K562 (cell line): ENCODE data around the gene TMEM217. TPM values are rescaled to one million over a fixed set of nuclear protein-coding genes. Genes with fewer than 3 reads are reported as not detected.

Experiments
- ATAC-seq: fragments of 200-7000 bp; cut with Tn5 transposase; 3 replicates; pipeline ENCODE4 v1.9.1; 2020; ENCODE audit warnings: moderate library complexity
- BruUV-seq: library from RNA; stranded (reverse); fragments of 400-500 nt; replicated peaks from 2 replicates; lab custom pipeline; 2021; lab: Mats Ljungman, UMichigan
- CTCF ChIA-PET: fragments of 300-600 bp; formaldehyde crosslinking; extraction: SDS; loops from one replicate; lab custom pipeline; 2021; ENCODE audit warnings: low intra/inter-chr PET ratio; lab: Yijun Ruan, JAX
- POLR2A ChIA-PET: fragments of 300-600, 350-650 bp; sonication (Branson Sonifier 250); formaldehyde crosslinking; extraction: SDS; loops from one replicate; lab custom pipeline; 2021; ENCODE audit warnings: antibody characterized with exemption, inconsistent platforms; lab: Yijun Ruan, JAX
- DNase-seq, 4 experiments: peaks; one replicate each; pipeline versions ENCODE4 v3.0.0 to v3.0.0-alpha.2; 2011 to 2018; ENCODE audit warnings: low spot score in 3 of 4, mixed read lengths in 3 of 4; ENCODE audit errors: extremely low read depth in 1 of 4
- FAIRE-seq: peaks from 2 replicates; lab custom pipeline; 2011; peaks lifted over from hg19 to GRCh38; lab: Jason Lieb, UNC
- H2AFZ ChIP-seq: 2 replicates; pipeline ENCODE4 v1.6.0; 2011; ENCODE audit warnings: low read depth, low read length, control low read depth, inconsistent platforms
- H3K27ac ChIP-seq: fragments of 200-600 bp; 3 replicates; pipeline ENCODE4 v1.8.0; 2011; ENCODE audit warnings: low read depth, mild to moderate bottlenecking, control low read depth, inconsistent platforms, low read length, moderate library complexity, mixed read lengths; ENCODE audit errors: extremely low read depth
- H3K27me3 ChIP-seq, 2 experiments: fragments of 300-600 bp in 1 of 2; 2 replicates in 1 of 2; 3 replicates in 1 of 2; pipeline versions ENCODE4 v1.6.0 to v1.8.0; 2011; ENCODE audit warnings: inconsistent platforms in 2 of 2, low read length in 2 of 2, mild to moderate bottlenecking in 1 of 2, mixed read lengths in 1 of 2, moderate library complexity in 1 of 2; ENCODE audit not compliant: control insufficient read depth in 2 of 2, insufficient read depth in 2 of 2
- H3K36me3 ChIP-seq: fragments of 300-600 bp; 3 replicates; pipeline ENCODE4 v1.8.0; 2011; ENCODE audit warnings: mild to moderate bottlenecking, low read length, inconsistent platforms; ENCODE audit not compliant: control insufficient read depth, insufficient read depth
- H3K4me1 ChIP-seq, 2 experiments: fragments of 200-600 bp in 1 of 2; replicated peaks in 1 of 2; 2 replicates in 1 of 2; 3 replicates in 1 of 2; pipeline versions ENCODE4 v1.5.1 to v1.8.0; 2011; ENCODE audit warnings: inconsistent platforms in 2 of 2, low read length in 2 of 2, mild to moderate bottlenecking in 1 of 2, mixed read lengths in 1 of 2, moderate library complexity in 1 of 2; ENCODE audit not compliant: control insufficient read depth in 2 of 2, insufficient read depth in 2 of 2
- H3K4me2 ChIP-seq: 2 replicates; pipeline ENCODE4 v1.6.1; 2011; ENCODE audit warnings: low read length, control low read depth, inconsistent platforms, mixed read lengths; ENCODE audit not compliant: insufficient read depth
- H3K4me3 ChIP-seq: fragments of 200-600 bp; sonication (generic), shearing (Covaris generic); 2 replicates; pipeline ENCODE4 v1.5.1; 2016; ENCODE audit warnings: control low read depth, inconsistent platforms
- H3K79me2 ChIP-seq: fragments of 200-600 bp; 3 replicates; pipeline ENCODE4 v1.8.0; 2011; ENCODE audit warnings: low read length, inconsistent platforms; ENCODE audit not compliant: control insufficient read depth, insufficient read depth
- H3K9ac ChIP-seq, 2 experiments: 2 replicates each; pipeline versions ENCODE4 v1.6.0 to v1.6.1; 2011; ENCODE audit warnings: low read depth in 2 of 2, low read length in 2 of 2, control low read depth in 1 of 2, inconsistent platforms in 1 of 2, mild to moderate bottlenecking in 1 of 2, mixed read lengths in 1 of 2; ENCODE audit not compliant: insufficient read depth in 1 of 2
- H3K9me1 ChIP-seq: one replicate; pipeline ENCODE4 v1.6.0; 2011; ENCODE audit warnings: inconsistent platforms, mild to moderate bottlenecking, low read length, moderate library complexity; ENCODE audit not compliant: control insufficient read depth, insufficient read depth
- H3K9me3 ChIP-seq: replicated peaks from 2 replicates; pipeline ENCODE4 v1.5.1; 2011; ENCODE audit warnings: low read depth, low read length, inconsistent platforms; ENCODE audit not compliant: control insufficient read depth, insufficient read depth
- H4K20me1 ChIP-seq: replicated peaks from 2 replicates; pipeline ENCODE4 v1.6.1; 2011; ENCODE audit warnings: low read length, inconsistent platforms, mixed read lengths; ENCODE audit not compliant: control insufficient read depth, insufficient read depth
- EGR1 ChIP-seq: fragments of 450-650 bp; conservative IDR thresholded peaks from 2 replicates; pipeline ENCODE4 v1.6.1; 2017; ENCODE audit warnings: mild to moderate bottlenecking
- ELF4 ChIP-seq: fragments of 450-650 bp; formaldehyde crosslinking; IDR thresholded peaks from 2 replicates; pipeline ENCODE4 v1.4.0; 2022; ENCODE audit warnings: missing genetic modification characterization
- ETV5 ChIP-seq: sonication (generic); formaldehyde crosslinking; IDR thresholded peaks from 2 replicates; pipeline ENCODE4 v1.4.0; 2020; ENCODE audit warnings: low read depth, mild to moderate bottlenecking, missing genetic modification reagents
- FUS ChIP-seq: fragments of 200-400 bp; formaldehyde crosslinking; optimal IDR thresholded peaks from 2 replicates; pipeline ENCODE3; 2017; ENCODE audit warnings: low read depth, low read length
- NFIX ChIP-seq: fragments of 250-450 bp; sonication (Bioruptor Pico); IDR thresholded peaks from 2 replicates; pipeline ENCODE4 v1.4.0; 2020; ENCODE audit warnings: low read depth, mild to moderate bottlenecking, moderate library complexity
- PHTF2 ChIP-seq: fragments of 250-450 bp; sonication (Bioruptor Pico); IDR thresholded peaks from 2 replicates; pipeline ENCODE4 v1.5.0; 2021; ENCODE audit warnings: mild to moderate bottlenecking
- RFX7 ChIP-seq: fragments of 250-450 bp; sonication (Bioruptor Pico); IDR thresholded peaks from 2 replicates; pipeline ENCODE4 v1.5.1; 2021; ENCODE audit warnings: mild to moderate bottlenecking
- SIRT6 ChIP-seq: IDR thresholded peaks from one replicate; pipeline ENCODE4 v1.6.1; 2012; ENCODE audit warnings: low read depth, mild to moderate bottlenecking, control low read depth, inconsistent platforms, low read length, moderate library complexity
- SUPT5H ChIP-seq: fragments of 450-650 bp; IDR thresholded peaks from 2 replicates; pipeline ENCODE4 v1.6.1; 2016
- TCF7L2 ChIP-seq: fragments of 150-350 bp; IDR thresholded peaks from 2 replicates; pipeline ENCODE4 v1.6.1; 2016; ENCODE audit warnings: low read depth, mild to moderate bottlenecking, low read length, moderate library complexity
- TEAD1 ChIP-seq, 2 experiments: fragments of 450-650 bp in 1 of 2; sonication (generic) in 1 of 2; formaldehyde crosslinking; IDR thresholded peaks; 2 replicates each; pipeline versions ENCODE4 v1.4.0 to v1.8.0; 2020 to 2022; ENCODE audit warnings: mild to moderate bottlenecking in 2 of 2, missing genetic modification reagents in 1 of 2
- ZBED1 ChIP-seq: IDR thresholded peaks from 2 replicates; pipeline ENCODE4 v1.6.1; 2014
- ZEB2 ChIP-seq: fragments of 450-650 bp; IDR thresholded peaks from 2 replicates; pipeline ENCODE4 v1.6.1; 2016
- ZFX ChIP-seq: sonication (generic); formaldehyde crosslinking; IDR thresholded peaks from 2 replicates; pipeline ENCODE4 v1.8.0; 2022; ENCODE audit warnings: mild to moderate bottlenecking, missing genetic modification reagents, moderate library complexity
- ZNF165 ChIP-seq: fragments of 250-450 bp; sonication (Bioruptor Pico); IDR thresholded peaks from 2 replicates; pipeline ENCODE4 v1.4.0; 2020; ENCODE audit warnings: borderline replicate concordance
- ZNF175 ChIP-seq: fragments of 200-800 bp; sonication (Bioruptor generic); IDR thresholded peaks from 2 replicates; pipeline ENCODE4 v1.6.1; 2016; ENCODE audit warnings: low read depth, mild to moderate bottlenecking, missing genetic modification characterization, missing compliant biosample characterization
- ZNF24 ChIP-seq: fragments of 450-650 bp; IDR thresholded peaks from 2 replicates; pipeline ENCODE4 v1.6.1; 2016
- ZNF263 ChIP-seq: sonication (generic); formaldehyde crosslinking; IDR thresholded peaks from 2 replicates; pipeline ENCODE4 v1.8.0; 2022; ENCODE audit warnings: mild to moderate bottlenecking, missing genetic modification reagents, borderline replicate concordance
- ZNF589 ChIP-seq: fragments of 200-800 bp; sonication (Bioruptor generic); IDR thresholded peaks from 2 replicates; pipeline ENCODE4 v1.6.1; 2016; ENCODE audit warnings: low read depth, missing genetic modification characterization, missing compliant biosample characterization
- ZNF740 ChIP-seq, 3 experiments: fragments of 200-800 bp in 1 of 3; sonication (Bioruptor generic) in 1 of 3; sonication (generic) in 1 of 3; formaldehyde crosslinking in 1 of 3; IDR thresholded peaks; 2 replicates each; pipeline versions ENCODE4 v1.6.1 to v1.8.0; 2016 to 2022; ENCODE audit warnings: mild to moderate bottlenecking in 2 of 3, missing compliant biosample characterization in 2 of 3, missing genetic modification characterization in 2 of 3, missing genetic modification reagents in 1 of 3
- WGBS: fragments of 100-300 bp; shearing (Covaris generic); methylation state at CpG from one replicate; pipeline ENCODE4 v1.1.6; 2016; ENCODE audit warnings: low coverage, mixed read lengths; ENCODE audit not compliant: insufficient coverage; ENCODE audit errors: missing lambda C conversion rate; 5-methylcytosine and 5-hydroxymethylcytosine counted together
- in situ Hi-C: fragments of 300-500 bp; cut with MboI; formaldehyde crosslinking; loops from 4 replicates; pipeline ENCODE4 v1.15.0; 2018; ENCODE audit warnings: inconsistent platforms, mixed read lengths
- intact Hi-C: fragments of 100-400 bp; cut with micrococcal nuclease; formaldehyde crosslinking; loops from 2 replicates; pipeline ENCODE4 v1.14.2; 2022
- polyA plus RNA-seq, 8 experiments: library from polyadenylated mRNA; depleted of rRNA in 4 of 8; stranded (reverse) in 5 of 8; unstranded in 3 of 8; fragments of >200 nt; fragmentation: Nextera tagmentation in 2 of 8; fragmentation: Illumina TruSeq in 1 of 8; extraction: Ambion mirVana in 2 of 8; extraction: Trizol in 1 of 8; gene quantifications; 2 replicates each; pipeline versions ENCODE4 v1.2.1 to v1.2.3, GENCODE V29; 2011 to 2014; ENCODE audit warnings: inconsistent platforms in 1 of 8, missing spikeins in 1 of 8
- total RNA-seq, 7 experiments: library from RNA; depleted of rRNA in 6 of 7; stranded (reverse); fragments of >200 nt in 6 of 7; fragmentation: Illumina TruSeq in 2 of 7; extraction: Trizol in 2 of 7; gene quantifications; 2 replicates each; pipeline versions ENCODE4 v1.2.1 to v1.2.3, GENCODE V29; 2011 to 2021; ENCODE audit warnings: low replicate concordance in 1 of 7

The TMEM217 gene
- total and polyA plus RNA-seq, 9 of the 15 experiments (the other 6 are each of a cell fraction or from before 2014, with no cell fraction given) = 1.3 to 8.0 (median 1.9) TPM

- TF ChIP-seq SUPT5H (peak; percentile 55), PHTF2 (CRISPR knock-in tag) (peak; percentile 16; the same call in 1 of the 2 replicates), TCF7L2 (no peak)
These were observed 83.2 kb downstream of the TMEM217 start (continued) for GRCh38 chr6:37174515-37175331.

GRCh38 chr6:37174196-37174514 is 83.8 kb downstream of the TMEM217 start:
- peak overlapping the region; percentile 97 for H3K4me3 ChIP-seq
- H3K4me2 ChIP-seq = peak overlapping the region; percentile 87
- peaks cover 30 to 35% of the 10 kb centered on the region in 2 experiments for H3K4me1 ChIP-seq
- 6% methylated on average over 3 of the region's 3 CpGs for WGBS
- peak overlapping the region; percentile 87 to 98 for H3K9ac ChIP-seq
- BruUV-seq = no TSS peak
- ATAC-seq (no peak), FAIRE-seq (no peak), DNase-seq (peak in 1 of 4 experiments; percentile 63)
- H3K9me1 ChIP-seq = no peaks in the 10 kb centered on the region
- H3K27ac ChIP-seq = peak overlapping the region; percentile 82
- in situ Hi-C loops (loop anchor here (5.0 to 10.0 kb wide), 3 partner anchors 33 to 149 kb away; no protein-coding TSS in a partner anchor), intact Hi-C loops (loop anchor here (5.0 kb wide), 2 partner anchors 72 to 83 kb away; partner anchors contain the start of genes TBC1D22B and TMEM217)
- peaks cover 69% of the 10 kb centered on the region for H3K36me3 ChIP-seq
- H3K27me3 ChIP-seq = no peaks in the 10 kb centered on the region
- H4K20me1 ChIP-seq = peaks cover 22% of the 10 kb centered on the region; the same call in 1 of the 2 replicates
- H2AFZ ChIP-seq = no peak overlapping the region
- H3K9me3 ChIP-seq = no peaks in the 10 kb centered on the region; the same call in 1 of the 2 replicates
- peaks cover 81% of the 10 kb centered on the region for H3K79me2 ChIP-seq
- POLR2A ChIA-PET = interaction anchor here (0.5 to 9.3 kb wide), 13 partner anchors 9 to 563 kb away, joined by 3 to 128 read pairs (median 5); no protein-coding TSS in a partner anchor
- CTCF ChIA-PET = interaction anchor here (1.7 to 5.6 kb wide), 3 partner anchors 36 to 154 kb away, joined by 6 to 77 read pairs (median 77); no protein-coding TSS in a partner anchor
- TF ChIP-seq PHTF2 (CRISPR knock-in tag) = no peak
- 0 out of 2 replicates have a peak, but pooled peaks have one; percentile 4 for TF ChIP-seq ZNF175 (CRISPR knock-in tag)
- peak; percentile 34; the same call in 1 of the 2 replicates for TF ChIP-seq EGR1
- peak; percentile 18; the same call in 1 of the 2 replicates for TF ChIP-seq ZNF589 (CRISPR knock-in tag)
- TF ChIP-seq ZNF263 (CRISPR knock-in tag) = 0 out of 2 replicates have a peak, but pooled peaks have one; percentile 33
- TF ChIP-seq ZEB2 = 0 out of 2 replicates have a peak, but pooled peaks have one; percentile 1
- TF ChIP-seq ZBED1 = peak; percentile 72; the same call in 1 of the 2 replicates
- TF ChIP-seq ELF4 (CRISPR knock-in tag) = 0 out of 2 replicates have a peak, but pooled peaks have one; percentile 11
- TF ChIP-seq FUS = no peak
- no peak for TF ChIP-seq ZNF24
- TF ChIP-seq ZNF740 (CRISPR knock-in tag; IDR thresholded peaks at IDR 0.05) = peak; percentile 60; the same call in 1 of the 2 replicates
- no peak for TF ChIP-seq ZNF740 (tag; IDR thresholded peaks at IDR 0.05)
- TF ChIP-seq ZFX (CRISPR knock-in tag) = peak; percentile 29; the same call in 1 of the 2 replicates
- TF ChIP-seq SIRT6 = no peak
- TF ChIP-seq ETV5 (CRISPR knock-in tag) = 0 out of 2 replicates have a peak, but pooled peaks have one; percentile 16
- 0 out of 4 replicates have a peak, but pooled peaks of 1 of the 2 experiments have one; percentile 37 for TF ChIP-seq TEAD1 (CRISPR knock-in tag; IDR thresholded peaks at IDR 0.05)
- no peak for TF ChIP-seq NFIX (CRISPR knock-in tag)
- no peak for TF ChIP-seq RFX7 (CRISPR knock-in tag)
- TF ChIP-seq ZNF165 = no peak
